Liver (tissue), 9 donors: ENCODE data around the gene PPP3CA. TPM values are rescaled to one million over a fixed set of nuclear protein-coding genes. Genes with fewer than 3 reads are reported as not detected.

Experiments used
- DNase-seq: peaks from one replicate; pipeline ENCODE4 v3.0.0-alpha.2; 2017; ENCODE audit warnings: low spot score
- H3K27ac ChIP-seq, 2 donors: one replicate each; pipeline ENCODE4 v1.7.0; 2013; ENCODE audit warnings: inconsistent platforms in 2 of 2, low read length in 2 of 2, control low read depth in 1 of 2, low read depth in 1 of 2, mild to moderate bottlenecking in 1 of 2
- H3K27me3 ChIP-seq, 4 donors: one replicate each; pipeline versions ENCODE4 v1.6.1 to v1.7.0; 2013; ENCODE audit warnings: low read length in 3 of 4, inconsistent platforms in 1 of 4, mild to moderate bottlenecking in 1 of 4, moderate library complexity in 1 of 4; ENCODE audit not compliant: control insufficient read depth in 4 of 4, insufficient read depth in 4 of 4
- H3K36me3 ChIP-seq, 4 donors: one replicate each; pipeline versions ENCODE4 v1.6.1 to v1.7.0; 2013; ENCODE audit warnings: low read length in 3 of 4, mild to moderate bottlenecking in 3 of 4, low read depth in 1 of 4, moderate library complexity in 1 of 4; ENCODE audit not compliant: control insufficient read depth in 4 of 4, insufficient read depth in 3 of 4
- H3K4me1 ChIP-seq, 4 donors: one replicate each; pipeline versions ENCODE4 v1.6.1 to v1.7.0; 2013; ENCODE audit warnings: low read length in 3 of 4, mild to moderate bottlenecking in 3 of 4, moderate library complexity in 1 of 4; ENCODE audit not compliant: control insufficient read depth in 4 of 4, insufficient read depth in 4 of 4
- H3K4me3 ChIP-seq, 3 donors: one replicate each; pipeline versions ENCODE4 v1.6.1 to v1.7.0; 2013; ENCODE audit warnings: low read length in 3 of 3, control low read depth in 1 of 3, low read depth in 1 of 3, mild to moderate bottlenecking in 1 of 3
- H3K9ac ChIP-seq, 2 donors: one replicate each; pipeline ENCODE4 v1.7.0; 2013; ENCODE audit warnings: low read length in 2 of 2, mild to moderate bottlenecking in 2 of 2, moderate library complexity in 2 of 2, control low read depth in 1 of 2, low read depth in 1 of 2
- H3K9me3 ChIP-seq, 4 donors: one replicate each; pipeline versions ENCODE4 v1.6.1 to v1.7.0; 2013; ENCODE audit warnings: low read length in 3 of 4; ENCODE audit not compliant: control insufficient read depth in 4 of 4
- ATF3 ChIP-seq: IDR thresholded peaks from 2 replicates; pipeline ENCODE4 v1.6.1; 2016; ENCODE audit warnings: antibody characterized with exemption
- EGR1 ChIP-seq, 2 donors: IDR thresholded peaks; 2 replicates each; pipeline ENCODE4 v1.6.1; 2016 to 2018; ENCODE audit warnings: antibody characterized with exemption in 2 of 2, low read depth in 2 of 2
- FOXA1 ChIP-seq: IDR thresholded peaks from 2 replicates; pipeline ENCODE4 v1.6.1; 2016; ENCODE audit warnings: antibody characterized with exemption
- FOXA2 ChIP-seq: IDR thresholded peaks from 2 replicates; pipeline ENCODE4 v1.6.1; 2016; ENCODE audit warnings: antibody characterized with exemption
- GABPA ChIP-seq, 2 donors: IDR thresholded peaks in 1 of 2; conservative IDR thresholded peaks in 1 of 2; 2 replicates each; pipeline ENCODE4 v1.6.1; 2016; ENCODE audit warnings: antibody characterized with exemption in 2 of 2, mild to moderate bottlenecking in 1 of 2, moderate library complexity in 1 of 2
- HNF4A ChIP-seq, 2 donors: conservative IDR thresholded peaks; 2 replicates each; pipeline ENCODE4 v1.6.1; 2016; ENCODE audit warnings: antibody characterized with exemption in 2 of 2, mild to moderate bottlenecking in 2 of 2
- HNF4G ChIP-seq: IDR thresholded peaks from 2 replicates; pipeline ENCODE4 v1.6.1; 2016; ENCODE audit warnings: antibody characterized with exemption
- MAX ChIP-seq: IDR thresholded peaks from 2 replicates; pipeline ENCODE4 v1.6.1; 2016; ENCODE audit warnings: antibody characterized with exemption
- NR2F2 ChIP-seq: IDR thresholded peaks from 2 replicates; pipeline ENCODE4 v1.6.1; 2016; ENCODE audit warnings: antibody characterized with exemption
- RAD21 ChIP-seq, 2 donors: IDR thresholded peaks; 2 replicates each; pipeline ENCODE4 v1.6.1; 2016; ENCODE audit warnings: antibody characterized with exemption in 2 of 2, mild to moderate bottlenecking in 2 of 2
- REST ChIP-seq: IDR thresholded peaks from 2 replicates; pipeline ENCODE4 v1.6.1; 2016; ENCODE audit warnings: antibody characterized with exemption, mild to moderate bottlenecking
- RXRA ChIP-seq, 2 donors: IDR thresholded peaks; 2 replicates each; pipeline ENCODE4 v1.6.1; 2017 to 2018; ENCODE audit warnings: antibody characterized with exemption in 2 of 2, mild to moderate bottlenecking in 1 of 2
- SP1 ChIP-seq: IDR thresholded peaks from 2 replicates; pipeline ENCODE4 v1.6.1; 2018; ENCODE audit warnings: antibody characterized with exemption, mild to moderate bottlenecking
- TAF1 ChIP-seq: conservative IDR thresholded peaks from 2 replicates; pipeline ENCODE4 v1.6.1; 2016; ENCODE audit warnings: antibody characterized with exemption, mild to moderate bottlenecking
- YY1 ChIP-seq: IDR thresholded peaks from 2 replicates; pipeline ENCODE4 v1.6.1; 2016; ENCODE audit warnings: antibody characterized with exemption, mild to moderate bottlenecking
- ZBTB33 ChIP-seq: IDR thresholded peaks from 2 replicates; pipeline ENCODE4 v1.6.1; 2016; ENCODE audit warnings: antibody characterized with exemption
- whole genome bisulfite sequencing: extraction: QIAGEN DNeasy Blood & Tissue Kit; methylation state at CpG from one replicate; pipeline ENCODE4 v1.1.7; 2013; 5-methylcytosine and 5-hydroxymethylcytosine counted together
- polyA plus RNA-seq, 2 donors: library from polyadenylated mRNA; stranded (reverse) in 1 of 2; unstranded in 1 of 2; fragments of 200-250 nt in 1 of 2; fragments of >200 nt in 1 of 2; fragmentation: Nextera tagmentation in 1 of 2; extraction: Ambion mirVana in 1 of 2; gene quantifications; one replicate each; pipeline versions ENCODE4 v1.2.1 to v1.2.3, GENCODE V29; 2013 to 2015
- total RNA-seq, 2 donors: library from RNA; depleted of rRNA; stranded (reverse); fragments of >200 nt; gene quantifications; one replicate each; pipeline ENCODE4 v1.2.3, GENCODE V29; 2014
- donor health status: healthy.
- donor health status: healthy.
- donor health status: healthy.
- donor health status: healthy.
- donor health status: healthy.

The PPP3CA gene
- total and polyA plus RNA-seq, 4 donors = 3.6 to 18.2 (median 14.2) TPM

GRCh38 chr4:101033986-101034385, 313.3 kb downstream of the PPP3CA start:
- Histone ChIP-seq H3K36me3 (peaks cover 0 to 7% (median 5%) of the 10 kb centered on the region in 4 donors), H3K9ac (no peak overlapping the region), H3K9me3 (no peaks in the 10 kb centered on the region), H3K4me1 (no peaks in the 10 kb centered on the region), H3K27me3 (no peaks in the 10 kb centered on the region), H3K27ac (no peak overlapping the region), H3K4me3 (no peak overlapping the region)
- no peak for DNase-seq
- WGBS = 96% methylated on average over 3 of the region's 3 CpGs
- TF ChIP-seq RXRA (IDR thresholded peaks at IDR 0.05) (no peak), REST (no peak)

- TF ChIP-seq FOXA2 (no peak), SP1 (no peak), HNF4G (no peak), HNF4A (conservative IDR thresholded peaks at IDR 0.05) (no peak), TAF1 (no peak), RXRA (IDR thresholded peaks at IDR 0.05) (no peak), GABPA (IDR thresholded peaks at IDR 0.05 in 1 of 2, conservative IDR thresholded peaks at IDR 0.05 in 1 of 2) (no peak), ATF3 (no peak), YY1 (no peak), MAX (no peak), REST (no peak), ZBTB33 (no peak), FOXA1 (no peak), NR2F2 (no peak), EGR1 (IDR thresholded peaks at IDR 0.05; ENCODE audit: low read depth in 2 of 2) (no peak), RAD21 (IDR thresholded peaks at IDR 0.05) (no peak)
- Histone ChIP-seq H3K27ac (no peak overlapping the region), H3K27me3 (no peaks in the 10 kb centered on the region), H3K36me3 (peaks cover 0 to 7% (median 3%) of the 10 kb centered on the region in 4 donors), H3K4me1 (no peaks in the 10 kb centered on the region), H3K9me3 (no peaks in the 10 kb centered on the region), H3K9ac (no peak overlapping the region), H3K4me3 (no peak overlapping the region)
- WGBS = 89% methylated on average over 3 of the region's 3 CpGs
- DNase-seq = no peak
Measured at GRCh38 chr4:101032541-101032940, 314.8 kb downstream of the PPP3CA start.
